PFSK-1 (cell line): Measurements from ENCODE around the gene ZDHHC5.

Source experiments
- FOXP2 ChIP-seq: optimal IDR thresholded peaks from 2 replicates; pipeline ENCODE3; 2011; ENCODE audit warnings: borderline replicate concordance, control low read depth, inconsistent platforms; ENCODE audit not compliant: insufficient read depth; ENCODE audit errors: extremely low read length, extremely low read depth
- POLR2AphosphoS5 ChIP-seq: IDR thresholded peaks from 2 replicates; pipeline ENCODE4 v1.6.1; 2012; ENCODE audit warnings: low read depth, mild to moderate bottlenecking, control low read depth, low read length, moderate library complexity
- SIN3A ChIP-seq: IDR thresholded peaks from 2 replicates; pipeline ENCODE4 v1.6.1; 2012; ENCODE audit warnings: mild to moderate bottlenecking, low read length, moderate library complexity, borderline replicate concordance; ENCODE audit not compliant: insufficient read depth
- TAF1 ChIP-seq: IDR thresholded peaks from 2 replicates; pipeline ENCODE4 v1.6.1; 2012; ENCODE audit warnings: low read length, control low read depth, borderline replicate concordance; ENCODE audit not compliant: insufficient read depth
- TF ChIP-seq, protein P1 (sequence below), 2 experiments: IDR thresholded peaks; 2 replicates each; pipeline versions ENCODE4 v1.6.1 to v1.8.0; 2011 to 2012; ENCODE audit warnings: low read depth in 2 of 2, low read length in 2 of 2, control low read depth in 1 of 2, inconsistent platforms in 1 of 2, mild to moderate bottlenecking in 1 of 2, moderate library complexity in 1 of 2; ENCODE audit not compliant: insufficient read depth in 1 of 2

The ZDHHC5 gene

DNA sequence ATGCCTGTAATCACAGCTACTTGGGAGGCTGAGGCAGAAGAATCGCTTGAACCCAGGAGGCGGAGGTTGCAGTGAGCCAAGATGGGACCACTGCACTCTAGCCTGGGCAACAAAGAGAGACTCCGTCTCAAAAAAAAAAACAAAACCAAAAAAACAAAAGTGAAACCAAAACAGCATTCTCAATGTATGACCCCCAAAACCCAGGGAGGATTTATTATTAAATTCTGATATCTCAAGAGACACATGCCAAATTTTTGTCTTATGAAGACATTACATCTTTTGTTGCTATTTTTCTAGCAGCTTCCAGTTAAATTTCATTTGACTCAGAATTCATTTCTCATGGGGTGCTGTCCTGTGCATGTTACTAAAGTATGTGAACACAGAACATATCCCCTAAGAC lies 15.3 kb upstream of the ZDHHC5 start:
- TF ChIP-seq TAF1 (no peak), SIN3A (no peak), FOXP2 (no peak), POLR2AphosphoS5 (no peak)
- TF ChIP-seq, protein P1, sequence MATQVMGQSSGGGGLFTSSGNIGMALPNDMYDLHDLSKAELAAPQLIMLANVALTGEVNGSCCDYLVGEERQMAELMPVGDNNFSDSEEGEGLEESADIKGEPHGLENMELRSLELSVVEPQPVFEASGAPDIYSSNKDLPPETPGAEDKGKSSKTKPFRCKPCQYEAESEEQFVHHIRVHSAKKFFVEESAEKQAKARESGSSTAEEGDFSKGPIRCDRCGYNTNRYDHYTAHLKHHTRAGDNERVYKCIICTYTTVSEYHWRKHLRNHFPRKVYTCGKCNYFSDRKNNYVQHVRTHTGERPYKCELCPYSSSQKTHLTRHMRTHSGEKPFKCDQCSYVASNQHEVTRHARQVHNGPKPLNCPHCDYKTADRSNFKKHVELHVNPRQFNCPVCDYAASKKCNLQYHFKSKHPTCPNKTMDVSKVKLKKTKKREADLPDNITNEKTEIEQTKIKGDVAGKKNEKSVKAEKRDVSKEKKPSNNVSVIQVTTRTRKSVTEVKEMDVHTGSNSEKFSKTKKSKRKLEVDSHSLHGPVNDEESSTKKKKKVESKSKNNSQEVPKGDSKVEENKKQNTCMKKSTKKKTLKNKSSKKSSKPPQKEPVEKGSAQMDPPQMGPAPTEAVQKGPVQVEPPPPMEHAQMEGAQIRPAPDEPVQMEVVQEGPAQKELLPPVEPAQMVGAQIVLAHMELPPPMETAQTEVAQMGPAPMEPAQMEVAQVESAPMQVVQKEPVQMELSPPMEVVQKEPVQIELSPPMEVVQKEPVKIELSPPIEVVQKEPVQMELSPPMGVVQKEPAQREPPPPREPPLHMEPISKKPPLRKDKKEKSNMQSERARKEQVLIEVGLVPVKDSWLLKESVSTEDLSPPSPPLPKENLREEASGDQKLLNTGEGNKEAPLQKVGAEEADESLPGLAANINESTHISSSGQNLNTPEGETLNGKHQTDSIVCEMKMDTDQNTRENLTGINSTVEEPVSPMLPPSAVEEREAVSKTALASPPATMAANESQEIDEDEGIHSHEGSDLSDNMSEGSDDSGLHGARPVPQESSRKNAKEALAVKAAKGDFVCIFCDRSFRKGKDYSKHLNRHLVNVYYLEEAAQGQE (IDR thresholded peaks at IDR 0.05; ENCODE audit: insufficient read depth in 1 of 2, low read depth in 2 of 2, low read length in 2 of 2) = no peak

DNA sequence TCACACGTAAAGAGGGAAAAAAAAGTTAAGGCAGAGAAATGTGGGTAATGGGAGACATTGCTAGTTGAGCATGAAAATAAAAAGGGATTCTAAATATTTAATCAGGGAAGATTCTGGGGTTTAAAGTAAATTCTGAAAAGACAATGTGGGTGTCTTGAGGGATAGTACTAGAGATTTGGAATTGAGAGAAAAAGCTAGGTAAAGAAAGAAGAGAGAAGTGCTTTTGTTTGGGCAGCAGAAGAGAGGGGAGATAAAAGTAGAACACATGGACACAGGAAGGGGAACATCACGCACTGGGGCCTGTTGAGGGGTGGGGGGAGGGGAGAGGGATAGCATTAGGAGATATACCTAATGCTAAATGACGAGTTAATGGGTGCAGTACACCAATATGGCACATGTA lies 14.8 kb upstream of the ZDHHC5 start:
- no peak for TF ChIP-seq POLR2AphosphoS5
- TF ChIP-seq FOXP2 = no peak
- TF ChIP-seq, protein P1 (IDR thresholded peaks at IDR 0.05; ENCODE audit: insufficient read depth in 1 of 2, low read depth in 2 of 2, low read length in 2 of 2) = no peak
- TF ChIP-seq SIN3A = no peak
- no peak for TF ChIP-seq TAF1

DNA sequence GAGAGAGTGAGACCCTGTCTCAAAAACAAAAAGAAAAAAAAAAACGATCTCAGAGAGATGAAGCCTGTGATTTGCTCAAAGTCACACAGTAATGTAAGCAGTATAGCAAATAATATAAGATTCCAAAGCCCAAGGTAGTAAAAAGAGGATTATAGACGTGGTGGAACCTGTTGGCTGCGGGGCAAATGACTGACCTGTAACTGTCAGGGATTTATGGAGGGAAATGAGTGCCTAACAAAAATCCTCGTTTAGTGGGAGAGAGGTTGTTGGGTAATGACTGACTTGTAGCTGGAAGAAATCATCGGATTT lies 11.1 kb upstream of the ZDHHC5 start:
- TF ChIP-seq POLR2AphosphoS5 (no peak), TAF1 (no peak), SIN3A (no peak), FOXP2 (no peak)
- TF ChIP-seq, protein P1 (IDR thresholded peaks at IDR 0.05; ENCODE audit: insufficient read depth in 1 of 2, low read depth in 2 of 2, low read length in 2 of 2) = no peak

DNA sequence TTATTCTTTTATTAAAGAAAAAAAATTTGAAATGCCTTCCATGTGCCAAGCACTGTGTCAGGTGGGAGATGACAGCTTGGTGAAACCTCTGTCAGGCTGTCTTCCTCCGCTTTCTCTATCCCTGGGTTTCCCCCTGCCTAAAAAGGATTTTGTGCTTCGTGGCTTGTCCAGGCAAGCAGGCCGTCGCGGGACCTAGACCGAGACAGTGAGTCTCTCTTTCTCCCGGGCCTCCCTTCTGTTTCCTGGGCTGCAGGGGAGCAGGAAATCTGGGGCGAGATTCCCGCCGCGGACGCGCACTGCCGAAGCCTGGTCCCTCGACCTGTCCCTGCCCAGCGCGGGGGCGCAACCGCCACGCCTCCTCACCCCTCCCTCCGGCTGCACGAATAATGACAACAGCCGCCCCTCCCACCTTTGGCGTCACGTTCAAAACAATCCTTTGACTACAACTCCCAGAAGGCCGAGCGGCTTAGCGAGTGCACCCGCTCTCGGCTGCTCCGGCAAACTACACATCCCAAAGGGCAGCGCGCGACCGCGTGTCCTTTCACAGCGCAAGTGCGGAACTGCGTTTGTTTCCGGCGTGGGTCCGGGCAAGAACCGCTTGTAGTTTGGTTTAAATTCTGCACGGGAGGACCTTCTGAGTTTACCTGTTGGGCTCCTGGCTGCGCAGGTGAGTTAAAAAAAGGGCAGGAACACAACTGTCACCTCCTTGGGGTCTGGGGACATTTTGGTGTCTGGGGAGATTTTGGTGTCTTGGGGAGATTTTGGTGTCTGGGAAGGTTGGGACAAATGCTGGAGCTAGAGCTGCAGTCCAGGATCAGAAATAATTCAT lies 10.5 kb upstream of the ZDHHC5 start, which contains the start of gene CLP1:
TSS of gene CLP1 (plus strand) at position 569 of the 829 bp plus-strand sequence. CDS start 1,715 bp downstream, outside the sequence.
- TF ChIP-seq POLR2AphosphoS5 (peak; percentile 84), TAF1 (peak; percentile 74; the same call in 1 of the 2 replicates), SIN3A (peak; percentile 89; the same call in 1 of the 2 replicates), FOXP2 (peak; percentile 98)
- TF ChIP-seq, protein P1 (IDR thresholded peaks at IDR 0.05; ENCODE audit: insufficient read depth in 1 of 2, low read depth in 2 of 2, low read length in 2 of 2) = 0 out of 4 replicates have a peak, but pooled peaks of 1 of the 2 experiments have one; percentile 14
